CD14-positive monocyte (primary cell): Measurements from ENCODE around the gene SEMA3D. TPM values are rescaled to one million over a fixed set of nuclear protein-coding genes. Genes with fewer than 3 reads are reported as not detected.

ENCODE experiments used
- DNase-seq, 3 donors: peaks; one replicate each; pipeline ENCODE4 v3.0.0-alpha.2; 2011 to 2022
- H2AFZ ChIP-seq: 2 replicates; pipeline ENCODE4 v1.6.0; 2012; ENCODE audit warnings: mild to moderate bottlenecking, low read depth, low read length, inconsistent platforms; ENCODE audit not compliant: insufficient read depth, poor library complexity, severe bottlenecking
- H3K27ac ChIP-seq, 2 donors: 1 replicate in 1 of 2; 2 replicates in 1 of 2; pipeline ENCODE4 v1.5.1; 2012 to 2013; ENCODE audit warnings: low read length in 2 of 2, control low read depth in 1 of 2, inconsistent platforms in 1 of 2, low read depth in 1 of 2, mild to moderate bottlenecking in 1 of 2
- H3K27me3 ChIP-seq, 2 donors: one replicate each; pipeline versions ENCODE4 v1.6.0 to v1.6.1; 2011 to 2013; ENCODE audit warnings: low read length in 2 of 2; ENCODE audit not compliant: control insufficient read depth in 2 of 2, insufficient read depth in 2 of 2
- H3K36me3 ChIP-seq, 2 donors: replicated peaks in 1 of 2; 1 replicate in 1 of 2; 2 replicates in 1 of 2; pipeline versions ENCODE4 v1.5.1 to v1.6.1; 2012 to 2013; ENCODE audit warnings: low read length in 2 of 2, control low read depth in 1 of 2, inconsistent platforms in 1 of 2, mild to moderate bottlenecking in 1 of 2; ENCODE audit not compliant: insufficient read depth in 2 of 2, control insufficient read depth in 1 of 2
- H3K4me1 ChIP-seq, 2 donors: 1 replicate in 1 of 2; 2 replicates in 1 of 2; pipeline versions ENCODE4 v1.5.1 to v1.6.1; 2012 to 2013; ENCODE audit warnings: low read length in 2 of 2, control low read depth in 1 of 2, inconsistent platforms in 1 of 2, mild to moderate bottlenecking in 1 of 2, moderate library complexity in 1 of 2; ENCODE audit not compliant: insufficient read depth in 2 of 2, control insufficient read depth in 1 of 2
- H3K4me2 ChIP-seq: replicated peaks from 2 replicates; pipeline ENCODE3; 2012; ENCODE audit warnings: low read length, moderate library complexity, mild to moderate bottlenecking; ENCODE audit not compliant: poor library complexity, severe bottlenecking; ENCODE audit errors: extremely low read depth
- H3K4me3 ChIP-seq, 3 experiments: fragments of 200-600 bp in 1 of 3; sonication (generic) in 1 of 3; replicated peaks in 1 of 3; 1 replicate in 2 of 3; 2 replicates in 1 of 3; pipeline ENCODE4 v1.5.1; 2011 to 2013; ENCODE audit warnings: low read length in 3 of 3, mild to moderate bottlenecking in 3 of 3, control low read depth in 2 of 3, low read depth in 2 of 3, inconsistent platforms in 1 of 3, moderate library complexity in 1 of 3
- H3K79me2 ChIP-seq: 2 replicates; pipeline ENCODE4 v1.6.0; 2012; ENCODE audit warnings: mild to moderate bottlenecking, control low read depth, inconsistent platforms, low read length, moderate library complexity; ENCODE audit not compliant: insufficient read depth
- H3K9ac ChIP-seq: 2 replicates; pipeline ENCODE4 v1.6.0; 2017; ENCODE audit warnings: low read length, mild to moderate bottlenecking; ENCODE audit not compliant: insufficient read depth, poor library complexity, severe bottlenecking
- H3K9me3 ChIP-seq, 2 donors: replicated peaks in 1 of 2; 1 replicate in 1 of 2; 2 replicates in 1 of 2; pipeline versions ENCODE4 v1.5.1 to v1.6.1; 2012 to 2013; ENCODE audit warnings: low read length in 2 of 2, control low read depth in 1 of 2; ENCODE audit not compliant: control insufficient read depth in 1 of 2, insufficient read depth in 1 of 2
- H4K20me1 ChIP-seq: 2 replicates; pipeline ENCODE4 v1.6.0; 2012; ENCODE audit warnings: mild to moderate bottlenecking, low read length, control low read depth, moderate library complexity; ENCODE audit not compliant: insufficient read depth
- H3K27ac Mint-ChIP-seq, 7 donors: one replicate each; pipeline ENCODE4 v1.8.0; 2020; ENCODE audit warnings: mild to moderate bottlenecking in 7 of 7, mixed read lengths in 7 of 7, moderate library complexity in 6 of 7, inconsistent platforms in 2 of 7
- H3K27me3 Mint-ChIP-seq, 3 donors: one replicate each; pipeline ENCODE4 v1.8.0; 2021 to 2022; ENCODE audit warnings: low read depth in 3 of 3, mild to moderate bottlenecking in 3 of 3, mixed read lengths in 3 of 3, moderate library complexity in 3 of 3, inconsistent platforms in 1 of 3
- H3K36me3 Mint-ChIP-seq, 2 donors: one replicate each; pipeline ENCODE4 v1.8.0; 2020; ENCODE audit warnings: mixed read lengths in 2 of 2, inconsistent platforms in 1 of 2, mild to moderate bottlenecking in 1 of 2
- H3K4me1 Mint-ChIP-seq: one replicate; pipeline ENCODE4 v1.8.0; 2020; ENCODE audit warnings: mild to moderate bottlenecking, mixed read lengths
- H3K4me3 Mint-ChIP-seq, 2 donors: one replicate each; pipeline ENCODE4 v1.8.0; 2020; ENCODE audit warnings: mild to moderate bottlenecking in 2 of 2, mixed read lengths in 2 of 2, moderate library complexity in 1 of 2
- H3K9me3 Mint-ChIP-seq, 7 donors: one replicate each; pipeline ENCODE4 v1.8.0; 2020 to 2022; ENCODE audit warnings: mixed read lengths in 7 of 7, mild to moderate bottlenecking in 6 of 7, moderate library complexity in 6 of 7, inconsistent platforms in 2 of 7
- CTCF ChIP-seq: fragments of 200-600 bp; IDR thresholded peaks from one replicate; pipeline ENCODE4 v1.8.0; 2022; ENCODE audit warnings: antibody characterized with exemption, mild to moderate bottlenecking
- WGBS: methylation state at CpG from one replicate; pipeline ENCODE4 v1.1.5; 2013; ENCODE audit warnings: missing lambda C conversion rate; ENCODE audit not compliant: insufficient coverage; 5-methylcytosine and 5-hydroxymethylcytosine counted together
- intact Hi-C, 2 donors: fragments of 100-400 bp; cut with micrococcal nuclease; formaldehyde crosslinking; loops; one replicate each; pipeline versions ENCODE4 v1.15.0 to v1.15.1; 2023
- polyA plus RNA-seq, 3 donors: library from polyadenylated mRNA; depleted of rRNA in 1 of 3; unstranded in 2 of 3; stranded (reverse) in 1 of 3; fragments of 300-500 nt in 2 of 3; fragments of >200 nt in 1 of 3; fragmentation: Illumina TruSeq in 2 of 3; gene quantifications; 1 replicate in 2 of 3; 2 replicates in 1 of 3; pipeline ENCODE4 v1.2.3, GENCODE V29; 2012 to 2021

SEMA3D gene
- polyA plus RNA-seq, 3 donors, result not detected

- no peak overlapping the region for H3K4me2 ChIP-seq
- H3K79me2 ChIP-seq, result no peaks in the 10 kb centered on the region
- no peaks in the 10 kb centered on the region for H3K27me3 ChIP-seq
- H3K36me3 Mint-ChIP-seq, result no peaks in the 10 kb centered on the region
- H4K20me1 ChIP-seq, result no peaks in the 10 kb centered on the region
- no peak overlapping the region for H3K4me3 ChIP-seq
- H3K36me3 ChIP-seq, result no peaks in the 10 kb centered on the region
- no peak overlapping the region for H3K4me3 Mint-ChIP-seq
- TF ChIP-seq CTCF, result no peak
- no peak overlapping the region for H3K9ac ChIP-seq
- DNase-seq, result no peak
- H3K9me3 ChIP-seq, result no peaks in the 10 kb centered on the region
- H3K4me1 Mint-ChIP-seq, result no peaks in the 10 kb centered on the region
- no CpG with 5 or more reads among the region's 1 CpG for WGBS
- H3K27ac ChIP-seq, result no peak overlapping the region
- H3K27me3 Mint-ChIP-seq, result no peaks in the 10 kb centered on the region
- H3K9me3 Mint-ChIP-seq, result peaks cover 0 to 1% (median 0%) of the 10 kb centered on the region in 7 donors
- H2AFZ ChIP-seq, result no peak overlapping the region
- no peaks in the 10 kb centered on the region for H3K4me1 ChIP-seq
- intact Hi-C loops, result no loop called here
- no peak overlapping the region for H3K27ac Mint-ChIP-seq
Measured at GRCh38 chr7:85067371-85067770, 119.5 kb downstream of the SEMA3D start.

GRCh38 chr7:85065888-85066485 lies 120.9 kb downstream of the SEMA3D start:
- intact Hi-C loops, result no loop called here
- no peaks in the 10 kb centered on the region for H3K27me3 Mint-ChIP-seq
- H3K9me3 Mint-ChIP-seq, result peaks cover 0 to 3% (median 0%) of the 10 kb centered on the region in 7 donors

More at GRCh38 chr7:85065888-85066485, 120.9 kb downstream of the SEMA3D start:
- H3K27ac ChIP-seq, result no peak overlapping the region
- H3K4me2 ChIP-seq, result no peak overlapping the region
- H3K9me3 ChIP-seq, result no peaks in the 10 kb centered on the region
- H3K36me3 ChIP-seq, result no peaks in the 10 kb centered on the region
- Mint-ChIP-seq H3K4me1 (no peaks in the 10 kb centered on the region), H3K36me3 (no peaks in the 10 kb centered on the region), H3K27ac (no peak overlapping the region), H3K4me3 (no peak overlapping the region)
- no peaks in the 10 kb centered on the region for H4K20me1 ChIP-seq
- no peak for DNase-seq
- no peak overlapping the region for H3K4me3 ChIP-seq
- H3K79me2 ChIP-seq, result no peaks in the 10 kb centered on the region
- H3K4me1 ChIP-seq, result no peaks in the 10 kb centered on the region
- no peak for TF ChIP-seq CTCF
- H3K9ac ChIP-seq, result no peak overlapping the region
- no peaks in the 10 kb centered on the region for H3K27me3 ChIP-seq
- H2AFZ ChIP-seq, result no peak overlapping the region
